Thoracic aorta (tissue), 2 donors: ENCODE results near the gene ARPP19. TPM values are rescaled to one million over a fixed set of nuclear protein-coding genes. Genes with fewer than 3 reads are reported as not detected.
"Not testable (repeated sequence)": the region's sequence is repeated elsewhere in the genome, so short reads cannot be mapped to it uniquely, and the experiment has no call there.

Experiments
- ATAC-seq: fragments of 150-250 bp; one replicate; pipeline ENCODE4 v1.8.0; 2017; ENCODE audit warnings: low read depth; ENCODE audit not compliant: insufficient number of reproducible peaks, low FRiP score
- DNase-seq: peaks from one replicate; pipeline ENCODE4 v3.0.0-alpha.2; 2020; ENCODE audit warnings: low spot score
- H3K27ac ChIP-seq, 2 donors: fragments of 200-600 bp; sonication (generic); 1 replicate in 1 of 2; 2 replicates in 1 of 2; pipeline ENCODE4 v1.5.1; 2016; ENCODE audit warnings: mild to moderate bottlenecking in 2 of 2, moderate library complexity in 2 of 2
- H3K27me3 ChIP-seq: fragments of 200-600 bp; sonication (generic); replicated peaks from 2 replicates; pipeline ENCODE4 v1.6.0; 2016; ENCODE audit warnings: mild to moderate bottlenecking; ENCODE audit not compliant: insufficient read depth
- H3K36me3 ChIP-seq: fragments of 200-600 bp; sonication (generic); one replicate; pipeline ENCODE4 v1.5.1; 2016
- H3K4me1 ChIP-seq, 2 donors: fragments of 200-600 bp; sonication (generic); 1 replicate in 1 of 2; 2 replicates in 1 of 2; pipeline versions ENCODE4 v1.5.1 to v1.6.0; 2016; ENCODE audit warnings: low read depth in 2 of 2, mild to moderate bottlenecking in 1 of 2; ENCODE audit not compliant: control insufficient read depth in 1 of 2
- H3K4me3 ChIP-seq: fragments of 200-600 bp; sonication (generic); 2 replicates; pipeline ENCODE4 v1.5.1; 2016; ENCODE audit warnings: mild to moderate bottlenecking
- H3K9me3 ChIP-seq: fragments of 200-600 bp; sonication (generic); 2 replicates; pipeline ENCODE4 v1.5.1; 2016
- total RNA-seq, 2 donors: library from RNA; depleted of rRNA; stranded (reverse); fragments of >200 nt; gene quantifications; one replicate each; pipeline versions ENCODE4 v1.1.0 to v1.2.3, GENCODE V29; 2016
- TF ChIP-seq, protein P1 (sequence below): fragments of 200-600 bp; sonication (generic); IDR thresholded peaks from one replicate; pipeline ENCODE4 v1.5.1; 2019; ENCODE audit warnings: antibody characterized with exemption

The ARPP19 gene
- total RNA-seq, 2 donors from 2014 or later: 102 to 172 TPM

DNA sequence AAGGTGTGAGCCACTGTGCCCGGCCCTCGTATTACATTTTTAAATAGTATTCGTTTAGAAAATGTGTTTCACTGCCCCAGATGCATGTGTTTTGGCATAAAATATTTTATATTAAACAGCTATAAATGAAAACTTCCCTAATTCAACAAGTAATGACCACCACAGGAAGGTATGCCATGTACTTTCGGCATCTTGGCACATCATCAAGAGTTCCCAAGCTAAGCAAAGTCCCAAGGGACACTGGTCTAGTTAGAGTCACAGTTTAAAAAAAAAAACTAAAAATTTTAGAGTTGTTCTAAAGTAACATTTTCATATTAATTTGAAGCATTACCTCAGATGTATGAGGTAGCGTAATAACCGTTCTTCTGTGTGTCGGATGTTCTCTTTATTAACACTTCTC, 15.6 kb upstream of the ARPP19 start:
- ATAC-seq (peak; percentile 55), DNase-seq (no peak)
- TF ChIP-seq, protein P1, sequence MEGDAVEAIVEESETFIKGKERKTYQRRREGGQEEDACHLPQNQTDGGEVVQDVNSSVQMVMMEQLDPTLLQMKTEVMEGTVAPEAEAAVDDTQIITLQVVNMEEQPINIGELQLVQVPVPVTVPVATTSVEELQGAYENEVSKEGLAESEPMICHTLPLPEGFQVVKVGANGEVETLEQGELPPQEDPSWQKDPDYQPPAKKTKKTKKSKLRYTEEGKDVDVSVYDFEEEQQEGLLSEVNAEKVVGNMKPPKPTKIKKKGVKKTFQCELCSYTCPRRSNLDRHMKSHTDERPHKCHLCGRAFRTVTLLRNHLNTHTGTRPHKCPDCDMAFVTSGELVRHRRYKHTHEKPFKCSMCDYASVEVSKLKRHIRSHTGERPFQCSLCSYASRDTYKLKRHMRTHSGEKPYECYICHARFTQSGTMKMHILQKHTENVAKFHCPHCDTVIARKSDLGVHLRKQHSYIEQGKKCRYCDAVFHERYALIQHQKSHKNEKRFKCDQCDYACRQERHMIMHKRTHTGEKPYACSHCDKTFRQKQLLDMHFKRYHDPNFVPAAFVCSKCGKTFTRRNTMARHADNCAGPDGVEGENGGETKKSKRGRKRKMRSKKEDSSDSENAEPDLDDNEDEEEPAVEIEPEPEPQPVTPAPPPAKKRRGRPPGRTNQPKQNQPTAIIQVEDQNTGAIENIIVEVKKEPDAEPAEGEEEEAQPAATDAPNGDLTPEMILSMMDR: no peak
- Histone ChIP-seq H3K27ac (peak overlapping the region in 1 of 2 donors; percentile 44), H3K27me3 (no peaks in the 10 kb centered on the region), H3K4me3 (no peak overlapping the region), H3K9me3 (no peaks in the 10 kb centered on the region), H3K36me3 (peaks cover 6% of the 10 kb centered on the region), H3K4me1 (peaks cover 0 to 8% of the 10 kb centered on the region in 2 donors)

DNA sequence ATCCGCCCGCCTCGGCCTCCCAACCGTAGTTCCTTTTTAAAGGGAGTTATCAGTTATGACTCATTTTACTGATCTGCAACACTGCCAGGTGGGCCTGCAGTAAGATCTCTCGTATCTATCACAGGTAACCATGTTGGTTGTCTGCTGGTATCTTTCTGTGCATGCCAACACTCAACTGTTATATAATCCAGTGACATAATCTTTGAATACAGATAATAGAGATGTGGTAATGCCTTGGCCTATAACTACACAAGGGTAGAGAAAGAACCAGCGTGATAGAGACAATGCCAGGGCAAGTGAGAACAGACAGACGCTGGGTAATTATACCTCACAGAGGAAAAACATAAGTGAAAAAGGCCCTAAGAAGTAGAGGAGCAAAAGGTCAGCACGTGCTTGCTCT, 11.0 kb upstream of the ARPP19 start:
- Histone ChIP-seq H3K36me3 (peaks cover 6% of the 10 kb centered on the region), H3K9me3 (no peaks in the 10 kb centered on the region), H3K4me3 (no peak overlapping the region), H3K27me3 (no peaks in the 10 kb centered on the region), H3K27ac (no peak overlapping the region), H3K4me1 (peaks cover 0 to 8% of the 10 kb centered on the region in 2 donors)
- DNase-seq (no peak), ATAC-seq (no peak)
- TF ChIP-seq, protein P1: no peak

DNA sequence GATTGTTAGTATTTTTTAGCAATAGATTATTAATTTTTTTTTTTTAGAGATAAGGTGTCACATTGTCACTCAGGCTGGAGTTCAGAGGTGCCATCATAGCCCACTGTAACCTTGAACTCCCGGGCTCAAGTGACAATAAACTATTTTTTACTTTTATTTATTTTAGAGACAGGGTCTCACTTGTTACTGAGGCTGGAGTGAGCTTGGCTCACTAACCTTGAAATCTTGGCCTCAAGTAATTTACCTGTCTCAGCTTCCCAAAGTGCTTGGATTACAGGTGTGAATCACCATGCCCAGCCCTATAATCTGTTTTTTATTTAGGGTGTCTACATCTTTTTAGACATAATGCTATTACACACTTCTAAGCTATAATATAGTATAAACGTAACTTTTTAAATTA, 7.9 kb upstream of the ARPP19 start:
- DNase-seq: no peak
- TF ChIP-seq, protein P1: no peak
- H3K9me3 ChIP-seq: no peaks in the 10 kb centered on the region
- H3K27me3 ChIP-seq: no peaks in the 10 kb centered on the region
- no peak overlapping the region for H3K27ac ChIP-seq
- ATAC-seq: no peak
- H3K4me3 ChIP-seq: no peak overlapping the region
- no peaks in the 10 kb centered on the region for H3K4me1 ChIP-seq
- H3K36me3 ChIP-seq: no peaks in the 10 kb centered on the region

DNA sequence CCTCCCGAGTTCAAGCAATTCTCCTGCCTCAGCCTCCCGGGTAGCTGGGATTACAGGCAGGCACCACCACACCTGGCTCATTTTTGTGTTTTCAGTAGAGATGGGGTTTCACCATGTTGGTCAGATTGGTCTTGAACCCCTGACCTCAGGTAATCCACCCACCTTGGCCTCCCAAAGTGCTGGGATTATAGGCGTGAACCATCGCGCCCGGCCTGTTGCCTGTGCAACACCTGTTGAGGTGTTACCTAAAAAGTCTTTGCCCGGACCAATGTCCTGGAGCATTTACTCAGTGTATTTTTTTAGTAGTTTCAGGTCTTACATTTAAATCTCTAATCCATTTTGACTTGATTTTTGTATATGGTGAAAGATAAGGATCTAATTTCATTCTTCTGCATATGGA, 6.7 kb upstream of the ARPP19 start:
- not testable (repeated sequence) for H3K4me3 ChIP-seq, H3K9me3 ChIP-seq, DNase-seq, H3K27ac ChIP-seq, H3K36me3 ChIP-seq, H3K4me1 ChIP-seq, ATAC-seq, H3K27me3 ChIP-seq

DNA sequence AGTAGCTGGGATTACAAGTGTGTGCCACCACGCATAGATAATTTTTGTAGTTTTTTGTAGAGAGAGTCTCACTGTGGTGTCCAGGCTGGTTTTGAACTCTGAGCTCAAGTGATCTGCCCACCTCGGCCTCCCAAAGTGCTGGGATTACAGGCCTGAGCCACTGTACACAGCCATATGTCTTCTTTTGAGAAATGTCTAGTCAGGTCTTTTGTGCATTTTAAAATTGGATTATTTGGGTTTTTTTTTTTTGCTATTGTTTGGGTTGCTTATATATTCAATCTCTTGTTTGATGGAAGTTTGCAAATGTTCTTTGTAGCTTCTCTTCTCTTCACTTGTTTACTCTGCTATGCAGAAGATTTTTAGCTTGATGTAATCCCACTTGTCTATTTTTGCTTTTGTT, 6.2 kb upstream of the ARPP19 start:
- Histone ChIP-seq H3K9me3 (no peaks in the 10 kb centered on the region), H3K4me1 (no peaks in the 10 kb centered on the region), H3K4me3 (no peak overlapping the region), H3K27me3 (no peaks in the 10 kb centered on the region), H3K27ac (no peak overlapping the region), H3K36me3 (no peaks in the 10 kb centered on the region)
- no peak for DNase-seq
- ATAC-seq: no peak
- TF ChIP-seq, protein P1: no peak

DNA sequence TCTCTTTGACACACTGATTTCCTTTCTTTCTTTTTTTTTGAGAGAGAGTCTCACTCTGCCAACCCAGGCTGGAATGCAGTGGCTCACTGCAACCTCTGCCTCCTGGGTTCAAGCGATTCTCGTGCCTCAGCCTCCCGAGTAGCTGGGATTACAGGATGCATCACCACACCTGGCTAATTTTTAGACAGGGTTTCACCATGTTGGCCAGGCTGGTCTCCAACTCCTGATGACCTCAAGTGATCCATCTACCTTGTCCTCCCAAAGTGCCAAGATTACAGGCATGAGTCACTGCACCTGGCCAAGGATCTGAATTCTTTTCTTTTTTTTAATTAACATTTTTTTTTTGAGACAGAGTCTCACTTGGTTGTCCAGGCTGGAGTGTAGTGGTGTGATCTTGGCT, 5.8 kb upstream of the ARPP19 start:
- not testable (repeated sequence) for H3K4me3 ChIP-seq, ATAC-seq, DNase-seq, H3K9me3 ChIP-seq, H3K36me3 ChIP-seq, H3K27ac ChIP-seq, H3K27me3 ChIP-seq, H3K4me1 ChIP-seq
